Mesothelial cell of epicardium (in vitro differentiated cells): ENCODE results near the gene CSF1R. TPM values are rescaled to one million over a fixed set of nuclear protein-coding genes. Genes with fewer than 3 reads are reported as not detected.

Source experiments
- DNase-seq, 2 experiments: peaks; one replicate each; pipeline ENCODE4 v3.0.0; 2021; ENCODE audit warnings: low spot score in 2 of 2; ENCODE audit not compliant: unreplicated experiment in 2 of 2
- H3K27ac Mint-ChIP-seq: 2 replicates; pipeline ENCODE4 v1.8.0; 2021; ENCODE audit warnings: mixed read lengths
- H3K27me3 Mint-ChIP-seq: 2 replicates; pipeline ENCODE4 v1.8.0; 2021; ENCODE audit warnings: low read depth, mixed read lengths
- H3K36me3 Mint-ChIP-seq: 2 replicates; pipeline ENCODE4 v1.8.0; 2021; ENCODE audit warnings: mixed read lengths
- H3K4me1 Mint-ChIP-seq: 2 replicates; pipeline ENCODE4 v1.8.0; 2021; ENCODE audit warnings: mixed read lengths
- H3K4me3 Mint-ChIP-seq: 2 replicates; pipeline ENCODE4 v1.8.0; 2021; ENCODE audit warnings: mild to moderate bottlenecking, moderate library complexity, mixed read lengths
- H3K9me3 Mint-ChIP-seq: 2 replicates; pipeline ENCODE4 v1.8.0; 2021; ENCODE audit warnings: mixed read lengths
- CTCF ChIP-seq: fragments of 200-600 bp; sonication (generic); IDR thresholded peaks from one replicate; pipeline ENCODE4 v1.5.0; 2021; ENCODE audit warnings: antibody characterized with exemption; ENCODE audit not compliant: unreplicated experiment
- total RNA-seq: library from RNA; stranded (reverse); gene quantifications from 3 replicates; pipeline ENCODE4 v1.2.1, GENCODE V29; 2021

CSF1R gene
- total RNA-seq, 1 donor from 2014 or later = 0.18 TPM

- Mint-ChIP-seq H3K4me3 (no peak overlapping the region), H3K36me3 (no peaks in the 10 kb centered on the region), H3K27ac (no peak overlapping the region), H3K4me1 (peaks cover 3% of the 10 kb centered on the region), H3K27me3 (no peaks in the 10 kb centered on the region), H3K9me3 (peaks cover 5% of the 10 kb centered on the region)
- TF ChIP-seq CTCF = no peak
- DNase-seq = no peak
These were observed 17.3 kb downstream of the CSF1R start for GRCh38 chr5:150068961-150069645.

- Mint-ChIP-seq H3K27ac (no peak overlapping the region), H3K4me3 (no peak overlapping the region), H3K27me3 (no peaks in the 10 kb centered on the region), H3K4me1 (peaks cover 3% of the 10 kb centered on the region), H3K9me3 (peaks cover 5% of the 10 kb centered on the region), H3K36me3 (no peaks in the 10 kb centered on the region)
- no peak for DNase-seq
- TF ChIP-seq CTCF = no peak
These were observed 17.9 kb downstream of the CSF1R start for GRCh38 chr5:150068472-150068871.

- no peak overlapping the region for H3K27ac Mint-ChIP-seq
These were observed 18.3 kb downstream of the CSF1R start for GRCh38 chr5:150068071-150068470.

GRCh38 chr5:150067405-150067960 lies 18.9 kb downstream of the CSF1R start:
- Mint-ChIP-seq H3K36me3 (no peaks in the 10 kb centered on the region), H3K4me1 (peaks cover 3% of the 10 kb centered on the region), H3K27ac (no peak overlapping the region), H3K9me3 (no peaks in the 10 kb centered on the region), H3K27me3 (no peaks in the 10 kb centered on the region), H3K4me3 (no peak overlapping the region)
- DNase-seq = peak in 1 of 2 experiments; percentile 1
- no peak for TF ChIP-seq CTCF

More at GRCh38 chr5:150068071-150068470, 18.3 kb downstream of the CSF1R start:
- Mint-ChIP-seq H3K4me1 (peaks cover 3% of the 10 kb centered on the region), H3K27me3 (no peaks in the 10 kb centered on the region), H3K4me3 (no peak overlapping the region), H3K36me3 (no peaks in the 10 kb centered on the region), H3K9me3 (peaks cover 5% of the 10 kb centered on the region)
- peak in 1 of 2 experiments; percentile 12 for DNase-seq
- TF ChIP-seq CTCF = no peak

- no peak for DNase-seq
- no peak overlapping the region for H3K4me3 Mint-ChIP-seq
- peaks cover 3% of the 10 kb centered on the region for H3K4me1 Mint-ChIP-seq
These were observed 19.4 kb downstream of the CSF1R start for GRCh38 chr5:150066901-150067396.

More at GRCh38 chr5:150066901-150067396, 19.4 kb downstream of the CSF1R start:
- Mint-ChIP-seq H3K9me3 (no peaks in the 10 kb centered on the region), H3K36me3 (no peaks in the 10 kb centered on the region), H3K27ac (no peak overlapping the region), H3K27me3 (no peaks in the 10 kb centered on the region)
- no peak for TF ChIP-seq CTCF
